DND-41 (cell line): ENCODE data around the gene TIPARP.

Experiments
- CTCF ChIP-seq: IDR thresholded peaks from 2 replicates; pipeline ENCODE4 v1.5.1; 2012; ENCODE audit warnings: borderline replicate concordance, low read length, moderate library complexity, mild to moderate bottlenecking; ENCODE audit not compliant: poor library complexity, severe bottlenecking; ENCODE audit errors: extremely low read depth
- EZH2 ChIP-seq: IDR thresholded peaks from 3 replicates; pipeline ENCODE4 v1.6.1; 2012; ENCODE audit warnings: borderline replicate concordance, low read depth, mild to moderate bottlenecking, moderate library complexity, low read length, inconsistent platforms; ENCODE audit not compliant: severe bottlenecking

DNA sequence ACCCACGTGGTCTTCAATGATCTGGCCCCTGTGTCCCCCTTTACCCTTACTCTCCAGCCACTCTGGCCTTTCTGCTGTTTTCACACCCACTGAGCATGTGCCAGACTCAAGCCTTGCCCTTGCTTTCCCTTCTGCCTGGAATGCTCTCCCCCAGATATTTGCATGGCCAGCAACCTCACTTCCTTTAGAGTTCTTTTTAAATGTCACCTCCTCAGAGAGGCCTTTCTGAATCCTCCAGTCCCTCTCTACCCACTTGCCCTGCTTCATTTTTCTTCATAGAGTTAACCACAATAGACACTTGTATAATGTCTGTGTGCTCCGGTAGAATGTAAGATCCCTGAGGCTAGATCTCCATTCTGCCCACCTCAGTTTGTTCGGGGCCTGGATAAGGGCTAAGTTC is 39.4 kb upstream of the TIPARP start:
- no peak for TF ChIP-seq CTCF
- TF ChIP-seq EZH2 = no peak
